Fibroblast of villous mesenchyme (primary cell): ENCODE data around the gene PPP1R1C. TPM values are rescaled to one million over a fixed set of nuclear protein-coding genes. Genes with fewer than 3 reads are reported as not detected.

Experiments
- DNase-seq: peaks from one replicate; pipeline ENCODE4 v3.0.0-alpha.2; 2010; ENCODE audit warnings: low read depth
- H3K4me3 ChIP-seq: 2 replicates; pipeline ENCODE4 v1.5.1; 2011; ENCODE audit warnings: low read depth, mild to moderate bottlenecking, low read length
- total RNA-seq: library from RNA; depleted of rRNA; stranded (reverse); fragments of >200 nt; gene quantifications from 2 replicates; pipeline ENCODE4 v1.2.3, GENCODE V29; 2012
- TF ChIP-seq, protein P1 (sequence below): IDR thresholded peaks from 2 replicates; pipeline ENCODE4 v1.5.1; 2012; ENCODE audit warnings: low read depth, mild to moderate bottlenecking, low read length; ENCODE audit not compliant: insufficient read depth

The PPP1R1C gene
- total RNA-seq, 1 donor, result 2.2 TPM

DNA sequence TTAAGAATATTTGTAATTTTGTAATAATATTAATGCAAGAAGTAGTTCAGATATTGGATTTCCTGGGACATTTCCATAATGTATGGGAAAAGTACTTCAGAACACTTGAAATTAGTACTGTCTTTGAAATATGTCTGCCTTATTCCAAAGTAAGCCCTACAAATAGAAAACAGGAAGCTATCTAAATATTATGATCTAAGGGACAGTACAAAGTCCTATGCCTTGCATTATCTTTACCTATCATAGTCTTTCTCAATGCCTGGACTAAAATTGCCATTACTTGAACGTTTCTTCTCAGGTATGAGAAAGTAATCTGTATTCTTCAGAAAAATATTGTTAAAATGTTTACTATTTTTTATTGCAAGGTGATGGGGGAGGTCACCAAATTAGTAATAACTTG, 113.0 kb downstream of the PPP1R1C start:
- TF ChIP-seq, protein P1, sequence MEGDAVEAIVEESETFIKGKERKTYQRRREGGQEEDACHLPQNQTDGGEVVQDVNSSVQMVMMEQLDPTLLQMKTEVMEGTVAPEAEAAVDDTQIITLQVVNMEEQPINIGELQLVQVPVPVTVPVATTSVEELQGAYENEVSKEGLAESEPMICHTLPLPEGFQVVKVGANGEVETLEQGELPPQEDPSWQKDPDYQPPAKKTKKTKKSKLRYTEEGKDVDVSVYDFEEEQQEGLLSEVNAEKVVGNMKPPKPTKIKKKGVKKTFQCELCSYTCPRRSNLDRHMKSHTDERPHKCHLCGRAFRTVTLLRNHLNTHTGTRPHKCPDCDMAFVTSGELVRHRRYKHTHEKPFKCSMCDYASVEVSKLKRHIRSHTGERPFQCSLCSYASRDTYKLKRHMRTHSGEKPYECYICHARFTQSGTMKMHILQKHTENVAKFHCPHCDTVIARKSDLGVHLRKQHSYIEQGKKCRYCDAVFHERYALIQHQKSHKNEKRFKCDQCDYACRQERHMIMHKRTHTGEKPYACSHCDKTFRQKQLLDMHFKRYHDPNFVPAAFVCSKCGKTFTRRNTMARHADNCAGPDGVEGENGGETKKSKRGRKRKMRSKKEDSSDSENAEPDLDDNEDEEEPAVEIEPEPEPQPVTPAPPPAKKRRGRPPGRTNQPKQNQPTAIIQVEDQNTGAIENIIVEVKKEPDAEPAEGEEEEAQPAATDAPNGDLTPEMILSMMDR, result no peak
- no peak overlapping the region for H3K4me3 ChIP-seq
- no peak for DNase-seq

DNA sequence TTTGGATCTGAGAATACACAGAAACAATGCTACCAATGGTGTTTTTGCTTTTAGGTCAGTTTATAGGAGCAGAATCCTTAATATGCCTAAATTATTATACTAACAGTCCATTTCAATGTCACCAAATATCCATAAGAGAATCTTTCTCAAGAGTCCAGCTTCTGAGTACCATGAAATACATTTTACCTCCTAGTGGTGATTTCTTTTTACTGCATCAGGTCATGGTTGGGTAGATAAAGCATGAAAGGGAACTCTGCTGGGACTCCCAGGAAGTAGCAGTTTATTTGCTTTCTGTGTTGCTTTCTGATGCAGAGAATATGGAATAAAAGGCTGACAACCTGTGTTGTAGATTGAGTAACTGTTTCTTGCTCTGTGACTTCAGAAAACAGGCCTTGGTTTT, 115.6 kb downstream of the PPP1R1C start:
- DNase-seq, result no peak

GRCh38 chr2:182103526-182103925, 117.9 kb downstream of the PPP1R1C start:
- peak; percentile 46 for DNase-seq
- TF ChIP-seq, protein P1, result no peak

More for the DNA sequence above, 115.6 kb downstream of the PPP1R1C start:
- H3K4me3 ChIP-seq, result no peak overlapping the region
- TF ChIP-seq, protein P1, result peak; percentile 35

DNA sequence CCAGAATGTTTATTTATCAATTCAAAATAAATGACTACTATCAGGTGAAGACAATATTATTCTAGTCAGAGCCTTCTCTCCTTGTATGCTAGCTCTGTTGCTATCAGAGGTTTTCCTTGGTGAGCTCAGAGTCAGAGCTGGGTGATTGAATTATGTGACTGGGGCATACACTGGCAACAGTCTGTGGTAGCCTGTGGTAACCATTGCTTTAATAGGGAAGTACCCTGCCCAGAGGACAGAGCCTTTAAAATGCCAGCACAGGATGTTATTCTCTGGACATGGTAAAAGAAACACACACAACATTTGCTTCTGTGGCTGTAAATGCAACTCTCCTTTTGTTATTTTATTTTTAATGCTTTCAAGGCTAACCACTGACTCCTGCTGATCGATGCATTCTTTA, 124.7 kb downstream of the PPP1R1C start:
- TF ChIP-seq, protein P1, result no peak
- DNase-seq, result no peak
- H3K4me3 ChIP-seq, result no peak overlapping the region

More at GRCh38 chr2:182103526-182103925, 117.9 kb downstream of the PPP1R1C start:
- H3K4me3 ChIP-seq, result no peak overlapping the region

- no peak overlapping the region for H3K4me3 ChIP-seq
- no peak for DNase-seq
- TF ChIP-seq, protein P1, result no peak
Observed at GRCh38 chr2:182113334-182113733, 127.7 kb downstream of the PPP1R1C start.

GRCh38 chr2:182115258-182115657, 129.6 kb downstream of the PPP1R1C start:
- no peak for DNase-seq
- TF ChIP-seq, protein P1, result no peak
- H3K4me3 ChIP-seq, result no peak overlapping the region

- TF ChIP-seq, protein P1, result no peak
- H3K4me3 ChIP-seq, result no peak overlapping the region
- DNase-seq, result no peak
Observed at GRCh38 chr2:182116774-182117173, 131.1 kb downstream of the PPP1R1C start.
